Upper lobe of left lung (tissue), 4 donors: ENCODE results near the gene CLCN6.

Experiments
- POLR2A ChIP-seq, 4 donors: fragments of 450-650 bp; IDR thresholded peaks; one replicate each; pipeline ENCODE4 v1.5.1; 2016 to 2017; ENCODE audit warnings: antibody characterized with exemption in 4 of 4, mild to moderate bottlenecking in 2 of 4
- TF ChIP-seq, protein P1 (sequence below), 6 experiments: fragments of 450-650 bp in 4 of 6; fragments of 200-600 bp in 2 of 6; sonication (generic) in 2 of 6; IDR thresholded peaks; one replicate each; pipeline ENCODE4 v1.5.1; 2016 to 2019; ENCODE audit warnings: antibody characterized with exemption in 6 of 6

DNA sequence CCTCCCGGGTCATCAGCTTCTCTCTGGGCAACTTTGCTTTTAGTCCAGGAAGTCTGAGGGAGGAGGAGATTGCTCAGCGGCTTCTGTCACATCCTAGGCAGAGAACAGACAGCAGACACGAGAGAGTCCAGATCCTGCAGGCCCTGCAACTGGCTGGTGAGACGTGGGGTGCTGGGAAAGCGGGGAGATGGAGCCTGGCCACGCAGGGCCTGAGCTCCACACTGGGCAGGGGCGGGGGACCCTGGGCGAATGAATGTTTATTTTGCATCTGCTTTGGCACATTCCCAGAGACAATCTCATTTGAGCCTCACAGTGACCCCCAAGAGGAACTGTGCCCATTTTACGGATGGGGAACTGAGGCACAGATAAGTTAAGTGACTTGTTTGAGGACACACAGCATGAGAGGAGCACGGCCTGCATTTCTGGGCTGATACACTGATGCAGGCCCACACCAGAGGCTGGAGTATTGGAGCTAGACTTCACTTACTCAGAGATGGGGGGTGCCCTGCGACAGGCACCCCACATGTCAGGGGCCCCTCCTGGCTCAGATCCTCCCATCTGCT lies 34.4 kb upstream of the CLCN6 start:
- TF ChIP-seq, protein P1, sequence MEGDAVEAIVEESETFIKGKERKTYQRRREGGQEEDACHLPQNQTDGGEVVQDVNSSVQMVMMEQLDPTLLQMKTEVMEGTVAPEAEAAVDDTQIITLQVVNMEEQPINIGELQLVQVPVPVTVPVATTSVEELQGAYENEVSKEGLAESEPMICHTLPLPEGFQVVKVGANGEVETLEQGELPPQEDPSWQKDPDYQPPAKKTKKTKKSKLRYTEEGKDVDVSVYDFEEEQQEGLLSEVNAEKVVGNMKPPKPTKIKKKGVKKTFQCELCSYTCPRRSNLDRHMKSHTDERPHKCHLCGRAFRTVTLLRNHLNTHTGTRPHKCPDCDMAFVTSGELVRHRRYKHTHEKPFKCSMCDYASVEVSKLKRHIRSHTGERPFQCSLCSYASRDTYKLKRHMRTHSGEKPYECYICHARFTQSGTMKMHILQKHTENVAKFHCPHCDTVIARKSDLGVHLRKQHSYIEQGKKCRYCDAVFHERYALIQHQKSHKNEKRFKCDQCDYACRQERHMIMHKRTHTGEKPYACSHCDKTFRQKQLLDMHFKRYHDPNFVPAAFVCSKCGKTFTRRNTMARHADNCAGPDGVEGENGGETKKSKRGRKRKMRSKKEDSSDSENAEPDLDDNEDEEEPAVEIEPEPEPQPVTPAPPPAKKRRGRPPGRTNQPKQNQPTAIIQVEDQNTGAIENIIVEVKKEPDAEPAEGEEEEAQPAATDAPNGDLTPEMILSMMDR (IDR thresholded peaks at IDR 0.05): no peak
- no peak for TF ChIP-seq POLR2A (IDR thresholded peaks at IDR 0.05)
